ENCODE measurements around the gene EZR.

The EZR gene

GRCh38 chr6:158757753-158758090 is 61.4 kb downstream of the EZR start:
- no peak for DNase-seq

- no peak for DNase-seq
These were observed 62.0 kb downstream of the EZR start for GRCh38 chr6:158756977-158757752.

- no peak for DNase-seq
These were observed 63.0 kb downstream of the EZR start for GRCh38 chr6:158756126-158756525.

GRCh38 chr6:158755636-158756035 is 63.5 kb downstream of the EZR start:
- DNase-seq, result no peak

DNA sequence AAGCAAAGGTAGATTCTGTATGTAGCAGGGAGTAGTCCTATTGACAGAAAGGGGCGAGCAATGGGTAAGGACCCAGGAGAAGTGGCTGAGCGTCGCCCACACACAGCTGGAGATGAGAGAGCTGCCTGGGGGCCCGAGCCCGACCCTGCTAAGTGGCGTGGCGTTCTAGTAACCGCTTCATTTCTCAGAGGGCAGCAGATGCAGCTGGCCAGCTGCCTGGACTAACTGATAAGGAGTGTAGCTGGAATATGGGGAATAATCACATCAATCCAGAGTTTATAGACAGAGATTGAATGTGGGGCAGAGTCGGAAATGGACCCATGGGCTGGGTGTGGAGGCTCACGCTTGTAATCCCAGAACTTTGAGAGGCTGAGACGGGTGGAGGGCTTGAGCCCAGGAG is 64.4 kb downstream of the EZR start:
- DNase-seq, result no peak

DNA sequence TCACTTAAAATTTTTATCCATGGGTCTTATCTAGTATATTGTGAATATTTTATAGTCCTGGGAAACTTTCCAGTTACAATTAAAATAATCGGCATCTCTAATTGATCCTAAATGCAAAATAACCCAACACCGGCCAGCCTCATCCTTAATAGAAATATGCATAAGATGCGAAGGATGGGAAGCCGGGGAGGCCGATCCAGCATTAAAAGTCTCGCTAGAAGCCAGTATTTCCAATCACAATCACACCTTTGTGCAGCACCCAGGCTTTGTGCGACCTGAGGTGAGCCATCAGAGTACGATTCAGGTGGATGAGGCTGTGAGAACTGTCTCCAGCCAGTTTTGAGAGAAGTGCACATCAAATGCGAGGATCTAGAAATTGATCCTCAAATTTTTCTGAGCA is 65.4 kb downstream of the EZR start:
- no peak for DNase-seq

GRCh38 chr6:158752613-158753012 is 66.6 kb downstream of the EZR start:
- peak; percentile 44 for DNase-seq

DNA sequence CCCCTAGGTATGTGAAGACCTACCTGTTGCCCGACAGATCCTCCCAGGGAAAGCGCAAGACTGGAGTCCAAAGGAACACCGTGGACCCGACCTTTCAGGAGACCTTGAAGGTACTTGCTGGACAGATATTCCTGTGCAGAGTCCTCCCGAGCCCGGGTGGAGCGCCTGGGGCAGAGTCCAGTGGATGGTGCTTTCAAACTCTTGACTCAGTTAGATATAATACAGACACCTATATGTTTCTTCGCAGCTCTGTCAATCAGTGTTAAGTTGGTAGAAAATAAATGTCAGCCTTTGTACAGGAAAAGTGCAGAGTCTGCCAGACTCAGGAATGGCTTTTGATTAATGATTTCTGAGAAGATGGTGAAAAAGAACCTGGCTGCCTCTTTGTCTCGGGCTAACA is 67.2 kb downstream of the EZR start:
- no peak for DNase-seq

GRCh38 chr6:158751224-158751623 is 67.9 kb downstream of the EZR start:
- DNase-seq, result no peak

- DNase-seq, result no peak
These were observed 74.2 kb downstream of the EZR start for GRCh38 chr6:158744986-158745430.

- DNase-seq, result no peak
These were observed 76.0 kb downstream of the EZR start for GRCh38 chr6:158743033-158743651.

DNA sequence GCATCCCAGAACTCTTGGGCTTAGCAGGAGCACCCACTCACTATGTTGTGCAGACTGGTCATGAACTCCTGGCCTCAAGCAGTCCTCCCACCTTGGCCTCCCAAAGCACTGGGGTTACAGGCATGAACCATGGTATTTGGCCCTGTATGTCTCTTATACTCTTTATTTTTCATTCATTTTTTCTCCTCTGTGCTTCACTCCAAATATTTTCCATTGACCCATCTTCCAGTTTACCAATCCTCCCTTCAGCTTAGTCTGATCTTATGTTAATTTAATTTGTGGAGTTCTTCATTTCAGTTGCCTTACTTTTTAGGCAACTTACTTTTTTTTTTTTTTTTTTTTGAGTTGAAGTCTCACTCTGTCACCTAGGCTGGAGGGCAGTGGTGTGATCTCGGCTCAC is 79.5 kb downstream of the EZR start:
- DNase-seq, result no peak

- DNase-seq, result peak; percentile 16
These were observed 81.2 kb downstream of the EZR start for GRCh38 chr6:158737710-158738615.

GRCh38 chr6:158737082-158737709 is 82.0 kb downstream of the EZR start:
- DNase-seq, result no peak

DNA sequence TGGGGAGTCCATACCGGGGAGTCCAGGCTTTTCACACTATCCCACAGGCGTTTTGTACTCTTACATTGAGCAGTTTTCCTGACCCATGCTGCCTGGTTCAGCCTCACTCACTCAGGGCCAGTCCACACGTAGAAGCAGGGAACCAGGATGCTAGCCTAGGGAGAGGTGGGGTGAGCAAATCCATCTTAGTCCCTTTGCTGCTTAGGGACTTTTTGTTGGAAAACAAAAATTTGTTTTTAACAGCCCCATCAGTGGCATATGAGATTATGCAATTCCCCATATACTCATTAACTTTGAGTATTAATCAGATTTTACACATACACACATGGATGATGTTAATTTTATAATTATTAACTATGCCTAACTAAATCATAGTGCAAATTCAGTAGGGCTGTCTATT is 84.2 kb downstream of the EZR start:
- no peak for DNase-seq

- DNase-seq, result no peak
These were observed 88.6 kb downstream of the EZR start for GRCh38 chr6:158730541-158730907.

GRCh38 chr6:158729906-158730540 is 89.1 kb downstream of the EZR start:
- no peak for DNase-seq

DNA sequence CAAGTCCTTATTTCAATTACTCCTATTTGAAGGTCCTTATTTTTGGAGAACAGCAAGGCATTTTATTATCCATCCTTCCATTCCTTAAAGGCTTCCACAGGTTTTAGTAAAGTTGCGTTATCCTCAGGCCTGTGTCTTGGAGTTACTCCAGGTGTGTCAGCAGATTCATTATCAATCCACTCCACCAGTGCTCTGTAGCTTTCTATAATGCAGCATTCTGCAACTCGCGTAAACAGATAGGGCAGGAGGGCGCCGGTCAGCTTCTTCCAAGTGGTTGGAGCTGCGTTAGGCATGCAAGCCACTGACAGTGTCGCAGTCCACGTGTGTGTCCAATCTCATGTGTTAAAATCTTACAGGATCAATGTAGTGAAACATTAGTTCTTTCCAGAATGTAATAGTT is 93.5 kb downstream of the EZR start:
- DNase-seq, result no peak

GRCh38 chr6:158722176-158722729 is 96.9 kb downstream of the EZR start:
- no peak for DNase-seq

GRCh38 chr6:158718461-158719046 is 100.6 kb downstream of the EZR start:
- DNase-seq, result peak; percentile 15

DNA sequence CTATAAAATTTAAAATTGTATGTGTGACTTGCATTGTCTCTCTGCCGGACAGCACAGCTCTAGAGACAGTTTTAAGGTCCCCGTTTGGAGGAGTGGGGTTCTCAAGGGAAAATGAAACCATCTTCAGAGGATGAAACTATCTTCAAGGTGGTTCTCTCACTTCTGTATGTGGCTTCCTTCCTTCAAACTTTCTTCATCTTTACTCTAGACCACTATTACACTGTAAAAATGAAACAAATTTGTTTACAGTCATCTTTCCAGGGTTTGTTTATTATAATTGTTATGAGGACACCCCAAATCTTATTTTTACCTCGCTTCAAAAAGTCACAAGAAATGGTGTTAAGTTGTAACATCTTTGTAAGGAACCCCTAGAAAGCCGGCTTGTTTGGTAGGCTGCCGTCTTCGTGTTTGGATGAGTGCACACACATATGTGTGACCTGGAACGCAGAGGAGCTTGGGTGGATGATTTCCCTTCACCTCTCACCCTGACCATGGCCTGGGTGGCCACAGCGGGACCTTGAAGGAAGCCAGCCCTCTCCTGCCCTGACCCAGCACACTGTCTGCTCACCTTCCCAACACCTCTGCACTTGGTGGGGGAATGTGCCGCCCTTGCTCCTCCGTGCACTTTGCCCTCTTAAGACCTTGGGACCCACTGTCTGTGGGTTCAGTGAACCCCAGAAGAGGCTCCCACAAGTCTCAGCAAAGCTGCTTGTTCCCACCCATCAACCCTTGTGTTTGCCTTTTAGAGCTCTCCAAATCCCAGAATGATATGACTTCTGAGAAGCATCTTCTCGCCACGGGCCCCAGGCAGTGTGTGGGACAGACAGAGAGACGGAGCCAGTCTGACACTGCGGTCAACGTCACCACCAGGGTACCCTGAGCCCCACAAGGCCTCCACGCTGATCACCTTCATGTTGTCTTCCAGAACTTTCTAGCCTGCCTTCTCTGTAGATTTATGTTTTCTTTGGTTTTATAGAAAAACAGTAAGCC is 101.5 kb downstream of the EZR start:
- DNase-seq, result peak; percentile 21
